OCI-LY1 (cell line): ENCODE data around the gene MBOAT2.

Source experiments
- EZH2 ChIP-seq: fragments of 200-600 bp; sonication (generic), shearing (Covaris generic); IDR thresholded peaks from 2 replicates; pipeline ENCODE4 v1.8.0; 2017; ENCODE audit warnings: borderline replicate concordance, mixed run types, mild to moderate bottlenecking, antibody characterized with exemption, low read length, moderate library complexity, mixed read lengths
- TF ChIP-seq, protein P1 (sequence below): fragments of 200-600 bp; sonication (generic), shearing (Covaris generic); IDR thresholded peaks from 2 replicates; pipeline ENCODE4 v1.5.1; 2017; ENCODE audit warnings: mild to moderate bottlenecking, antibody characterized with exemption, low read length, moderate library complexity, mixed read lengths

DNA sequence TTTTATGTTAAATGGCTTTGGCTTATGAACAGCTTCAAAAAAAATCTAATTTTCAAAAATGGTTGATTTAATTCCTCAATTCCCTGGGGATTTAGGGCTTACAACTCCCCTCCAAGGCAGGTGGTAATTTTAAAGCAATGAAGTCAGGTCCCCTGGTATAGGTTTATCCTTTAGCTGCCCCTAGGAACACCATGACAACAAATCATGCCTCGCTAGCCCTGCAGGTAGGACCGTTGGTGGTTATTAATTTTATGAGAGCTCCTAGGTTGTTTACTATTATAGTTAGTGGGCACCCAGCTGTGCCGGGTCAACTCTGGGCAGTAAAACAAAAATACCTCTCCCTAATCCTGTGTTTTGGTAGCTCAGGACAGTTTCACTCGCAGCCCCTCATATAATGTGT lies 26.2 kb upstream of the MBOAT2 start:
- TF ChIP-seq, protein P1, sequence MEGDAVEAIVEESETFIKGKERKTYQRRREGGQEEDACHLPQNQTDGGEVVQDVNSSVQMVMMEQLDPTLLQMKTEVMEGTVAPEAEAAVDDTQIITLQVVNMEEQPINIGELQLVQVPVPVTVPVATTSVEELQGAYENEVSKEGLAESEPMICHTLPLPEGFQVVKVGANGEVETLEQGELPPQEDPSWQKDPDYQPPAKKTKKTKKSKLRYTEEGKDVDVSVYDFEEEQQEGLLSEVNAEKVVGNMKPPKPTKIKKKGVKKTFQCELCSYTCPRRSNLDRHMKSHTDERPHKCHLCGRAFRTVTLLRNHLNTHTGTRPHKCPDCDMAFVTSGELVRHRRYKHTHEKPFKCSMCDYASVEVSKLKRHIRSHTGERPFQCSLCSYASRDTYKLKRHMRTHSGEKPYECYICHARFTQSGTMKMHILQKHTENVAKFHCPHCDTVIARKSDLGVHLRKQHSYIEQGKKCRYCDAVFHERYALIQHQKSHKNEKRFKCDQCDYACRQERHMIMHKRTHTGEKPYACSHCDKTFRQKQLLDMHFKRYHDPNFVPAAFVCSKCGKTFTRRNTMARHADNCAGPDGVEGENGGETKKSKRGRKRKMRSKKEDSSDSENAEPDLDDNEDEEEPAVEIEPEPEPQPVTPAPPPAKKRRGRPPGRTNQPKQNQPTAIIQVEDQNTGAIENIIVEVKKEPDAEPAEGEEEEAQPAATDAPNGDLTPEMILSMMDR, result no peak
- no peak for TF ChIP-seq EZH2
